Skeletal muscle tissue (tissue), 4 donors: ENCODE measurements around the gene ARMC6. TPM values are rescaled to one million over a fixed set of nuclear protein-coding genes. Genes with fewer than 3 reads are reported as not detected.
A peak's percentile ranks its signal among the peaks of the same experiment; 100 is the strongest.

Source experiments
- H3K27ac ChIP-seq: one replicate; pipeline ENCODE4 v1.7.0; 2013; ENCODE audit warnings: mild to moderate bottlenecking, low read depth, low read length, inconsistent platforms
- H3K27me3 ChIP-seq, 3 donors: one replicate each; pipeline ENCODE4 v1.7.0; 2013; ENCODE audit warnings: low read length in 3 of 3; ENCODE audit not compliant: control insufficient read depth in 3 of 3, insufficient read depth in 3 of 3
- H3K36me3 ChIP-seq, 3 donors: one replicate each; pipeline ENCODE4 v1.7.0; 2013; ENCODE audit warnings: low read length in 3 of 3; ENCODE audit not compliant: control insufficient read depth in 3 of 3, insufficient read depth in 3 of 3
- H3K4me1 ChIP-seq, 3 donors: one replicate each; pipeline ENCODE4 v1.7.0; 2013; ENCODE audit warnings: low read length in 3 of 3, mild to moderate bottlenecking in 3 of 3; ENCODE audit not compliant: control insufficient read depth in 3 of 3, insufficient read depth in 3 of 3
- H3K4me3 ChIP-seq, 3 donors: one replicate each; pipeline ENCODE4 v1.7.0; 2013; ENCODE audit warnings: low read length in 3 of 3
- H3K9ac ChIP-seq, 3 donors: one replicate each; pipeline ENCODE4 v1.7.0; 2013; ENCODE audit warnings: low read length in 3 of 3, mild to moderate bottlenecking in 3 of 3, moderate library complexity in 2 of 3, low read depth in 1 of 3
- H3K9me3 ChIP-seq, 3 donors: one replicate each; pipeline ENCODE4 v1.7.0; 2013; ENCODE audit warnings: low read length in 3 of 3; ENCODE audit not compliant: control insufficient read depth in 3 of 3
- total RNA-seq: library from RNA; depleted of rRNA; stranded (reverse); fragments of >200 nt; gene quantifications from one replicate; pipeline ENCODE4 v1.2.3, GENCODE V29; 2014
- donor health status: Osteomylitis.

Gene ARMC6
- total RNA-seq, 1 donor from 2014 or later, result 27.1 TPM

- Histone ChIP-seq H3K27ac (peak overlapping the region; percentile 64), H3K4me1 (peaks cover 42 to 53% (median 44%) of the 10 kb centered on the region in 3 donors), H3K27me3 (no peaks in the 10 kb centered on the region), H3K9ac (peak overlapping the region in 2 of 3 donors; percentile 9 to 51), H3K36me3 (peaks cover 0 to 6% (median 2%) of the 10 kb centered on the region in 3 donors), H3K4me3 (no peak overlapping the region), H3K9me3 (no peaks in the 10 kb centered on the region)
Measured at GRCh38 chr19:19067276-19068072, 34.1 kb downstream of the ARMC6 start.

DNA sequence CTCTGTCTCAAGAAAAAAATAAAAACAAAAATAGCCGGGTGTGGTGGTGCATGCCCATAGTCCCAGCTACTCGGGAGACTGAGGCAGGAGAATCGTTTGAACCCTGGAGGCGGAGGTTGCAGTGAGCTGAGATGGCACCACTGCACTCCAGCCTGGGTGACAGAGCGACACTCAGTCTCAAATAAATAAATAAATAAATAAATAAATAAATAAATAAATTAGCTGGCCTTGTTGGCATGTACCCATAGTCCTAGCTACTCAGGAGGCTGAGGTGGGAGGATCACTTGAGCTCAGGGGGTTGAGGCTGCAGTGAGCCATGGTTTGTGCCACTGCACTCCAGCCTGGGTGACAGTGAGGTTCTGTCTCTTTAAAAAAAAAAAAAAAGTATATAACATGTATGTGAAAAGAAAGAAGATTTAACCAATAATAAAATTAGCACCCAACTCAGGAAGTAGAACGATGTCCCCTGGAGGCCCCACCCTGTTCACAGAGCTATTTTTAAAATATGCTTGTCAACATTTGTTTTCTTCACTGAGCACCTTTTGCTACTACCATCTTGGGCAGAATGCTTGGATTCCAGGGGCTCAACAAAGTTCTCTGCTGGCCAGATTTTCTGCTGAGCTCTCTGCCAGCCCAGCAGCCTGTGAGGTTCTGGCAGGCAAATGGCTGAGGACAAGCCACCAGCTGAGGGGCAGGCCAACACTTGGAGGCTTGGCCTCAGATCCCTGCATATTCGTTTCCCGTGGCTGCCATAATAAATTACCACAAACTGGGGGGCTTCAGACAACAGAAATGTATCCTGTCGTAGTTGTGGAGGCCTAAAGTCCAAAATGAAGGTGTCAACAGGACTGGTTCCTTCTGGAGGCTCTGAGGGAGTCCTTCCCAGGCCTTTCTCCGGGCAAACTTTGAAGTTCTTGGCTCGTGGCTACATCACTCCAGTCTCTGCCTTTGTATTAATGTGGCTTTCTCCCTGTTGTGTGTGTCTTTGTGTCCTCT is 35.6 kb downstream of the ARMC6 start:
- H3K27ac ChIP-seq, result peak overlapping the region; percentile 77
- peak overlapping the region in 2 of 3 donors; percentile 21 to 45 for H3K4me3 ChIP-seq
- no peaks in the 10 kb centered on the region for H3K27me3 ChIP-seq
- H3K9ac ChIP-seq, result peak overlapping the region; percentile 20 to 54 (median 38)
- H3K9me3 ChIP-seq, result no peaks in the 10 kb centered on the region
- H3K36me3 ChIP-seq, result peaks cover 0 to 6% (median 2%) of the 10 kb centered on the region in 3 donors
- peaks cover 38 to 52% (median 43%) of the 10 kb centered on the region in 3 donors for H3K4me1 ChIP-seq

GRCh38 chr19:19071897-19072296 is 38.5 kb downstream of the ARMC6 start:
- H3K27ac ChIP-seq, result no peak overlapping the region
- no peak overlapping the region for H3K9ac ChIP-seq
- no peaks in the 10 kb centered on the region for H3K9me3 ChIP-seq
- H3K36me3 ChIP-seq, result peaks cover 0 to 10% (median 2%) of the 10 kb centered on the region in 3 donors
- H3K4me3 ChIP-seq, result no peak overlapping the region
- peaks cover 26 to 46% (median 46%) of the 10 kb centered on the region in 3 donors for H3K4me1 ChIP-seq
- no peaks in the 10 kb centered on the region for H3K27me3 ChIP-seq

- Histone ChIP-seq H3K4me3 (peak overlapping the region in 2 of 3 donors; percentile 6 to 12), H3K27ac (no peak overlapping the region), H3K36me3 (peaks cover 4 to 13% (median 12%) of the 10 kb centered on the region in 3 donors), H3K9ac (peak overlapping the region in 2 of 3 donors; percentile 28 to 60), H3K4me1 (peaks cover 11 to 34% (median 29%) of the 10 kb centered on the region in 3 donors), H3K27me3 (no peaks in the 10 kb centered on the region), H3K9me3 (no peaks in the 10 kb centered on the region)
Measured at GRCh38 chr19:19074196-19074882, 40.9 kb downstream of the ARMC6 start.

GRCh38 chr19:19075126-19075525 is 41.7 kb downstream of the ARMC6 start:
- H3K9ac ChIP-seq, result no peak overlapping the region
- H3K27ac ChIP-seq, result no peak overlapping the region
- H3K9me3 ChIP-seq, result no peaks in the 10 kb centered on the region
- peaks cover 4 to 13% (median 12%) of the 10 kb centered on the region in 3 donors for H3K36me3 ChIP-seq
- H3K27me3 ChIP-seq, result no peaks in the 10 kb centered on the region
- no peak overlapping the region for H3K4me3 ChIP-seq
- H3K4me1 ChIP-seq, result peaks cover 10 to 30% (median 26%) of the 10 kb centered on the region in 3 donors

DNA sequence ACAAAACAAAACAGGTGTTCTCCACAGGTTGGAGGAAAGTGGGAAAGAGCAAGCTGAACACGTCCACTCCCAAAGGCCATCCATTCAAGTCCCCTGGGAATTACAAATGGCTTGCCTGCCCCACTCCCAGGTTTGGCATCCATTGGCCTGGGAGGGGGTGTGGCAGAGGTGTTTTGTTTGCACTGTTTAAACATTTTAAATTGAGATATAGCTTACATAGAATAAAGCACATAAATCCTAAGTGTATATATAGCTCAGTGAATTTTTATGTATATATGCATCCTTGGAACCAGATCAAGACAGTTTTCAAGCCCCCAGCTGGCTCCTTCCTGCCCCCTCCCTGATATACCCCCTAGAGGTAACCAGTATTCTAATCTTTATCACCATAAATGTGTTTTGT is 43.1 kb downstream of the ARMC6 start:
- H3K9me3 ChIP-seq, result no peaks in the 10 kb centered on the region
- H3K4me3 ChIP-seq, result no peak overlapping the region
- H3K36me3 ChIP-seq, result peaks cover 4 to 9% (median 8%) of the 10 kb centered on the region in 3 donors
- peaks cover 13 to 32% (median 26%) of the 10 kb centered on the region in 3 donors for H3K4me1 ChIP-seq
- no peak overlapping the region for H3K9ac ChIP-seq
- H3K27me3 ChIP-seq, result no peaks in the 10 kb centered on the region
- no peak overlapping the region for H3K27ac ChIP-seq

GRCh38 chr19:19077103-19077502 is 43.7 kb downstream of the ARMC6 start:
- Histone ChIP-seq H3K27ac (no peak overlapping the region), H3K9me3 (no peaks in the 10 kb centered on the region), H3K9ac (no peak overlapping the region), H3K36me3 (peaks cover 4 to 9% (median 8%) of the 10 kb centered on the region in 3 donors), H3K4me3 (no peak overlapping the region), H3K4me1 (peaks cover 15 to 38% (median 32%) of the 10 kb centered on the region in 3 donors), H3K27me3 (no peaks in the 10 kb centered on the region)

DNA sequence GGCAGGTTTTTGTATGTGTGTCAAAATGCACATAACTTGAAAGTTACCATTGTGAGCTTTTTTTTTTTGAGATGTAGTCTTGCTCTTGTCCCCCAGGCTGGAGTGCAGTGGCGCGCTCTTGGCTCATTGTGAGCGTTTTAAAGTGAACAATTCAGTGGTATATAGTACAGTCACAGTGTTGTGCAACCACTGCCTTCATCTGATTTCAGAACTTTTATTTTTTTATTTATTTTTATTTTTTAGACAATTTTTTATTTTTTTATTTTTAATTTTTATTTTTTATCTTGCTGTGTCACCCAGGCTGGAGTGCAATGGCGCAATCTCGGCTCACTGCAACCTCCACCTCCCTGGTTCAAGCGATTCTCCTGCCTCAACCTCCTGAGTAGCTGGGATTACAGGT is 45.4 kb downstream of the ARMC6 start:
- Histone ChIP-seq H3K27me3 (no peaks in the 10 kb centered on the region), H3K36me3 (peaks cover 4 to 10% (median 9%) of the 10 kb centered on the region in 3 donors), H3K9me3 (no peaks in the 10 kb centered on the region), H3K4me1 (peaks cover 18 to 43% (median 40%) of the 10 kb centered on the region in 3 donors), H3K9ac (no peak overlapping the region), H3K4me3 (no peak overlapping the region), H3K27ac (no peak overlapping the region)

- Histone ChIP-seq H3K9me3 (no peaks in the 10 kb centered on the region), H3K27me3 (no peaks in the 10 kb centered on the region), H3K9ac (no peak overlapping the region), H3K4me3 (no peak overlapping the region), H3K36me3 (peaks cover 4 to 10% (median 9%) of the 10 kb centered on the region in 3 donors), H3K27ac (no peak overlapping the region), H3K4me1 (peaks cover 11 to 36% (median 35%) of the 10 kb centered on the region in 3 donors)
Measured at GRCh38 chr19:19079571-19079970, 46.2 kb downstream of the ARMC6 start.
